Peyer's patch (tissue), 4 donors: ENCODE measurements around the gene KIF2A.

Experiments used
- POLR2A ChIP-seq, 2 donors: fragments of 450-650 bp; IDR thresholded peaks; one replicate each; pipeline ENCODE4 v1.5.1; 2017; ENCODE audit warnings: antibody characterized with exemption in 2 of 2, mild to moderate bottlenecking in 2 of 2, moderate library complexity in 2 of 2
- TF ChIP-seq, protein P1 (sequence below), 6 experiments: fragments of 450-650 bp in 4 of 6; fragments of 200-600 bp in 2 of 6; sonication (generic) in 1 of 6; IDR thresholded peaks; one replicate each; pipeline ENCODE4 v1.5.1; 2017 to 2019; ENCODE audit warnings: antibody characterized with exemption in 6 of 6, mild to moderate bottlenecking in 3 of 6, moderate library complexity in 1 of 6

DNA sequence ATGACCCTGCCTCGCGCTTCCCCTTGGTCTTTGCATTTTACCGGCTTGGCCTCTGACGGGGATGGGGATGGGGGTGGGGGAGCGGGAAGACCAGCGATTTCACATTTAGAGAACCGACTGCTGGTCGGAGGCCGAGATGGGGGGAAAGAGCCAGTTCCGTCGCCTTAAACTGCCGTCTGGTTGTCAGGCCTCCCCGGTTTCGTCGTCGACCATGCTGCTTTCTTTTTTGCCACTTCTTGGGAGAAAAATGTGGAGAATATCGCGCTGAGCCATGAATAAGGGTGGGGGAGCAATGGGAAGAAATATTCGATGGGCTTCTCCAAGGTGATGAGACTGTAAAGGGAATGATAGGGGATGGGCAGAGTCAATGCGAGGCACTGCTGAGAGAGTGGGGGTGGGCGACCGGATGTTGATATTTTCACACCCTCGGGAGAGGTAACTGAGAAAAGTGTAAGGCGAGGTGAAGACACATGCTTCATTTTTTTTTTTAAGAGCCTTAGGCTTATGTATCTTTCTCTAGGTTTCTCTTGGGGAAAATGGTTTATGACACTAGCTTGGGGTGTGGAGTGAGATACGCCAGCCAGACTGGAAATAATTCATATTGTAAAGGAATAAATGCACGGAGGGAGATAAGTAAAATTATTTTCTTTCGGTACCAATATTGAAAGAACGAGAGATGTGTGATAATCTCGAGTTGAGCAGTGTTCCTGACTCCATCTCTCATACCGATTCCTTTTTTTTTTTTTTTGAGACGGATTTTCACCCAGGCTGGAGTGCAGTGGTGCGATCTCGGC is 1.1 kb downstream of the KIF2A start:
- TF ChIP-seq, protein P1, sequence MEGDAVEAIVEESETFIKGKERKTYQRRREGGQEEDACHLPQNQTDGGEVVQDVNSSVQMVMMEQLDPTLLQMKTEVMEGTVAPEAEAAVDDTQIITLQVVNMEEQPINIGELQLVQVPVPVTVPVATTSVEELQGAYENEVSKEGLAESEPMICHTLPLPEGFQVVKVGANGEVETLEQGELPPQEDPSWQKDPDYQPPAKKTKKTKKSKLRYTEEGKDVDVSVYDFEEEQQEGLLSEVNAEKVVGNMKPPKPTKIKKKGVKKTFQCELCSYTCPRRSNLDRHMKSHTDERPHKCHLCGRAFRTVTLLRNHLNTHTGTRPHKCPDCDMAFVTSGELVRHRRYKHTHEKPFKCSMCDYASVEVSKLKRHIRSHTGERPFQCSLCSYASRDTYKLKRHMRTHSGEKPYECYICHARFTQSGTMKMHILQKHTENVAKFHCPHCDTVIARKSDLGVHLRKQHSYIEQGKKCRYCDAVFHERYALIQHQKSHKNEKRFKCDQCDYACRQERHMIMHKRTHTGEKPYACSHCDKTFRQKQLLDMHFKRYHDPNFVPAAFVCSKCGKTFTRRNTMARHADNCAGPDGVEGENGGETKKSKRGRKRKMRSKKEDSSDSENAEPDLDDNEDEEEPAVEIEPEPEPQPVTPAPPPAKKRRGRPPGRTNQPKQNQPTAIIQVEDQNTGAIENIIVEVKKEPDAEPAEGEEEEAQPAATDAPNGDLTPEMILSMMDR (IDR thresholded peaks at IDR 0.05), result no peak
- no peak for TF ChIP-seq POLR2A (IDR thresholded peaks at IDR 0.05)
